GM19468 (cell line): Measurements from ENCODE around the gene RAB11FIP3.

ENCODE experiments used
- ATAC-seq: cut with Tn5 transposase; IDR thresholded peaks from one replicate; pipeline ENCODE4 v1.9.1; 2021; ENCODE audit warnings: mild to moderate bottlenecking, moderate library complexity, moderate number of reproducible peaks; ENCODE audit not compliant: unreplicated experiment; ENCODE audit errors: extremely low read depth

Gene RAB11FIP3

DNA sequence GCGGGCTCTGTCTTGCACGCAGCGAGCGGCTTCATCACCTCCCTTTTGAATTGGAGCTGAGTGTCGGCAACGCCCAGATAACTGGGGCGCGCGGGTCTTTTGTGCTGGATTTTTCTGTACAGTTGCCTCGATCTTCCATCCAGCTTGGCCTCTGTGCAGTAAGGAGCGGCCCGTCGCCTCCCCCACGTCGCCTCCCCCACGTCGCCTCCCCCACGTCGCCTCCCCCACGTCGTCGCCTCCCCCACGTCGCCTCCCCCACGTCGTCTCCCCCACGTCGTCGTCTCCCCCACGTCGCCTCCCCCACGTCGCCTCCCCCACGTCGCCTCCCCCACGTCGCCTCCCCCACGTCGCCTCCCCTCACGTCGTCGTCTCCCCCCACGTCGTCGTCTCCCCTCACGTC is 119.1 kb downstream of the RAB11FIP3 start:
- ATAC-seq, result no peak

DNA sequence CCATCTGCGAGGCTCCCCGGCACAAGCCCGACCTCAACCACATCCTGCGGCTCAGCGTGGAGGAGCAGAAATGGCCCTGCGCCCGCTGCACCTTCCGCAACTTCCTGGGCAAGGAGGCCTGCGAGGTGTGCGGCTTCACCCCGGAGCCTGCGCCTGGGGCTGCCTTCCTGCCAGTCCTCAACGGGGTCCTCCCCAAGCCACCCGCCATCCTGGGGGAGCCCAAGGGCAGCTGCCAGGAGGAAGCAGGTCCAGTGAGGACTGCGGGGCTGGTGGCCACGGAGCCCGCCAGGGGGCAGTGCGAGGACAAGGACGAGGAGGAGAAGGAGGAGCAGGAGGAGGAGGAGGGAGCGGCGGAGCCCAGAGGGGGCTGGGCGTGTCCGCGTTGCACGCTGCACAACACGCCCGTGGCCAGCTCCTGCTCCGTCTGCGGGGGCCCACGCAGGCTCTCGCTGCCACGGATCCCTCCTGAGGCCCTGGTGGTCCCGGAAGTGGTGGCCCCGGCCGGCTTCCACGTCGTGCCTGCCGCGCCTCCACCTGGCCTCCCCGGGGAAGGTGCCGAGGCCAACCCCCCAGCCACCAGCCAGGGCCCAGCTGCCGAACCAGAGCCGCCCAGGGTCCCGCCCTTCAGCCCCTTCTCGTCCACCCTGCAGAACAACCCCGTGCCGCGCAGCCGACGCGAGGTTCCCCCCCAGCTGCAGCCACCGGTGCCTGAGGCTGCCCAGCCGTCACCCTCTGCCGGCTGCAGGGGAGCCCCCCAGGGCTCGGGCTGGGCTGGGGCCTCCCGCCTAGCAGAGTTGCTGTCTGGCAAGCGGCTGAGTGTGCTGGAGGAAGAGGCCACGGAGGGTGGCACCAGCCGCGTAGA is 121.7 kb downstream of the RAB11FIP3 start:
- no peak for ATAC-seq

DNA sequence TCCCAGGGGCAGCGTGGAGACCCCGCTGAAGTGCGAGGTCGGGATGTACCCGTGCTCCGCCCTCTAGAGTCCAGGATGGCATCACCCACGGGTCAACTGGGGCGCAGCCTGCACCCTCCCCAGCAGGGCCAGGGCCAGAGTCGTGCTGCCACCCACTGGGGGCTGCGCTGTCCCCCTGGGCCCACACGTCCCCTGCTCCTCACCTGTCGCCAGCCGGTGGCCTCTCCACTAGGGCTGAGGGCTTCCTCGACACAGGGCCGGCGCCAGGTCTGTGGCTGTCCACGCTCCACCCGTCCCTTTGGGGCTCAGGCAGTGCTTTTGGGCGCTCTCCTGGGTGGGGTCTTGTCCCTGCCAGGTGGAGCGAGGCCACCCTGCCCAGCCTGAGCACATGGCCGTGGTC is 123.1 kb downstream of the RAB11FIP3 start:
- ATAC-seq, result no peak

DNA sequence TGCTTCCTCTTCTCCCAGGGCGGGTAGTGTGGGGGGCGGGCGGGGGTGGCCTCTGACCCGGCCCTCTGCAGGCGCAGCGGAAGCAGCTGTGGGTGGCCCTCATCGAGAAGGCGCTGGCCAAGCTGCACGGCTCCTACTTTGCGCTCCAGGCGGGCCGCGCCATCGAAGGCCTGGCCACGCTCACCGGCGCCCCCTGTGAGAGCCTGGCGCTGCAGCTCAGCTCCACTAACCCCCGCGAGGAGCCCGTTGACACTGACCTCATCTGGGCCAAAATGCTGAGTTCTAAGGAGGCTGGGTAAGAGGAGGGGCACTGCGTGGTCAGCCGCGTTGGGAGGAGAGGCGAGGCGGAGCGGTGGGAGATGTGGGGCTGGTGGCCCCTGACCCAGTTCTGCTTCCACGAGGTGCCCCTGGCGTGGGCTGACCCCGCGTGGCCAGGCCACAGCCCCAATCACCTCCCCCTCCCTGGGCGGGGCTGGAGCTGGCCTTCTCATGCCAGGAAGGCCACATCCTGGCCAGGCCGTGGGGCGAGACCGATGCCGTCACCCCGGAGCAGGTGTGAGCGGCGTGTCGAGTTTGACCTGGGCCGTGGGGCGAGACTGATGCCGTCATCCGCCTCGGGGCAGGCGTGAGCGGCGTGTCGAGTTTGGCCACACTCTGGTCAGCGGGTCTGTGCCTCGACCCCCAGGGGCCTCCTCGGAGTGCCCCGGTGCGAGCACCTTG is 124.3 kb downstream of the RAB11FIP3 start:
- ATAC-seq, result no peak

DNA sequence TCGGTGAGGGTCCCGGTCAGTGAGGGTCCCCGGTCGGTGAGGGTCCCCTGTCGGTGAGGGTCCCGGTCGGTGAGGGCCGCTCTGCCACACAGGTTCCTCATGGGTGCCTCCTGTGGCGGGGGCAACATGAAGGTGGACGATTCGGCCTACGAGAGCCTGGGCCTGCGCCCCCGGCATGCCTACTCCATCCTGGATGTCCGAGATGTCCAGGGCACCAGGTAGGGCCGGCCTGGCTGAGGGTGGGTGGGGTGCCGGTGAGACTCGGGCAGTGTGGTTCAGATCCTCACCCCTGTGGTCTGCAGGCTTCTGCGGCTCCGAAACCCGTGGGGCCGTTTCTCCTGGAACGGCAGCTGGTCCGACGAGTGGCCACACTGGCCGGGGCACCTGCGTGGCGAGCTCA is 125.8 kb downstream of the RAB11FIP3 start:
- no peak for ATAC-seq

DNA sequence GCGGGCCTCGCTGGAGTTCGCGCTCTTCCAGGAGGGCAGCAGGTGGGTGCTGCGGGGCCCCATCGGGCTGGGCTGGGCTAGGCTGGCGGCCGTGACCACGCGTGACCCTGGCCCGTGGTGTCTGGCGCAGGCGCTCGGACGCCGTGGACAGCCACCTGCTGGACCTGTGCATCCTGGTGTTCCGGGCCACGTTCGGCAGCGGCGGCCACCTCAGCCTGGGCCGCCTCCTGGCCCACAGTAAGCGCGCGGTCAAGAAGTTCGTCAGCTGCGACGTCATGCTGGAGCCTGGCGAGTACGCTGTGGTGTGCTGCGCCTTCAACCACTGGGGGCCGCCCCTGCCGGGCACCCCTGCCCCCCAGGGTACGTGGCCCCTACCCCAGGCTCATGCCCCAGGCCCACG is 126.7 kb downstream of the RAB11FIP3 start:
- ATAC-seq, result no peak

DNA sequence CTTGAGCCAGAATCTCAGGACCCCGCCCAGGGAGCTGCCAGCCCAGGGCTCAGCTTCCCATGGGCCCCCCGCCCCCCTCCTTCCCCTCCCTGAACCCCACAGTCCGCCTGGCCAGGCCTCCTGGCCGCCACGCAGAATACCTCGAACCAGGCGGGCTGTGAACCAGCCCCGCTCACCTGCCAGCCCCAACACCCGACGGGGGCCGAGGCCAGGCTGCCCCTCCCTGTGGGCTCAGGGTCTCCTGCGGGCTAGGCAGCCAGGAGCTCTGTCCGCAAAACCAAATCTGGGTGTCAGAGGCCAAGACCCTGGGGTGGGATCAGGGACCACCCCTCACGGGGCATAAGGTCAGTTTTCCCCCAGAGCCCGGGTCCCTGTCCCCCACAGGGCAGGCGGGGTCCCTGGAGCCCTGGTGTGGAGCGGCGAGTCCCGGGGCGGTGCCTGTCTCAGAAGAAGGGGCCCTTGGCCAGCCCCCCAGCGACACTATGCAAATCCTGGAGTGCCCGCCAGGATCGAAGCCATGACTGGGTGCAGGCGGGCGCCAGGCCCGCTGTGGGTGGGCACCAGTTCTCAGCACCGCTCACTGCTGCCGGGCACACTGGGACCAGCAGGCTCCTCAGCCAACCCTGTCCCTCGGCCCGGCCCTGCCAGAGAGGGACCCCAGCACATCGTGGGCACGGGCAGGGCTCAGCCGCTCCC is 128.3 kb downstream of the RAB11FIP3 start:
- no peak for ATAC-seq

DNA sequence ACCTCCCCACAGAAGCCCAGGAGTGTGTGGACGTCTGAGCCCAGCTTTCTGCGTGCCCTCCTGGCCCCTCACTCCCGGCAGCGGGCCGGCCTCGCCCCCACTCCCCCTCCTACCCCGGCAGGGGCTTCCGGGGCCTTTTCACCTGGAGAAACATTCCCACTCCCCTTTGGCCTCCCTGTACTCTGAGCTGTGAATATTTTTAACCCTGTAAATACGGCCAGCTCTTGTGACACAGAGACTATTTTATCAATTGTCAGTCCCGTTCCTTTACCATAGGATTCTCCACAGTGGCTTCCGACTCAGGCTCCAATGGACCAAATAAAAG is 128.8 kb downstream of the RAB11FIP3 start:
- ATAC-seq, result no peak

DNA sequence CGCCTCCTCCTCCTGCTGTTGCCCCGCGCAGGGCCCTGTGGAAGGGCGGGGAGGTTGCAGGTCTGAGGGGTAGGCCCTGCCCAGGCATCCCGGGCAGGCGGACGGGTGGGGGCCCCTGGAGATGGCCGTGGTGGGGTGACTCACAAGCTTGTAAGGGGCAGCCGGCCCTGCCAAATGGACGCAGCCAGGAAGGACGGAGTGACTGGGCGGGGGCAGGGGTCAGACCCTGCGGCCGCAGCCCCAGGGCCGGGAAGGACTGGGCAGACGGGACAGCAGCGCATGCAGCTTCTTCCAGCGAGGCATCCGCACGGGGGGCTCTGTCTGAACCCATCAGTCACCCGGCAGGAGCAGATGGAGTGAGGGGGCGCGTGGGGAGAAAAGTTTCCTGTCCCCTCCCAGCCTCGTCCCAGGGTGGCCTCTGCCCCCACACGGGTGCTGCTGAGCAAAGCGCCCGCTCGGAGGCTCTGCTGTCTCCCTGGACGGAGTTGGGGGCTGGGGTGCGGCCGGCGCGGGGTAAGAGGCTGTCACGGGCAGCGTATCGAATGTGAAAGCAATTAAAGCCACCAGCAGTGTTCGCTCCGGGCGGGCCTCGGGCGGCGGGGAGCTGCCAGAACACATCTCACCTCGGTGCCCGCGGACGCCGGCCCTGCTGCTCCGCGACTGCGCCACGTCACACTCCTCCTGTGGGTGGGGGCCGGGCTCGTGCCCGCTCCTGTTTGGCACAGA is 129.4 kb downstream of the RAB11FIP3 start:
- no peak for ATAC-seq

DNA sequence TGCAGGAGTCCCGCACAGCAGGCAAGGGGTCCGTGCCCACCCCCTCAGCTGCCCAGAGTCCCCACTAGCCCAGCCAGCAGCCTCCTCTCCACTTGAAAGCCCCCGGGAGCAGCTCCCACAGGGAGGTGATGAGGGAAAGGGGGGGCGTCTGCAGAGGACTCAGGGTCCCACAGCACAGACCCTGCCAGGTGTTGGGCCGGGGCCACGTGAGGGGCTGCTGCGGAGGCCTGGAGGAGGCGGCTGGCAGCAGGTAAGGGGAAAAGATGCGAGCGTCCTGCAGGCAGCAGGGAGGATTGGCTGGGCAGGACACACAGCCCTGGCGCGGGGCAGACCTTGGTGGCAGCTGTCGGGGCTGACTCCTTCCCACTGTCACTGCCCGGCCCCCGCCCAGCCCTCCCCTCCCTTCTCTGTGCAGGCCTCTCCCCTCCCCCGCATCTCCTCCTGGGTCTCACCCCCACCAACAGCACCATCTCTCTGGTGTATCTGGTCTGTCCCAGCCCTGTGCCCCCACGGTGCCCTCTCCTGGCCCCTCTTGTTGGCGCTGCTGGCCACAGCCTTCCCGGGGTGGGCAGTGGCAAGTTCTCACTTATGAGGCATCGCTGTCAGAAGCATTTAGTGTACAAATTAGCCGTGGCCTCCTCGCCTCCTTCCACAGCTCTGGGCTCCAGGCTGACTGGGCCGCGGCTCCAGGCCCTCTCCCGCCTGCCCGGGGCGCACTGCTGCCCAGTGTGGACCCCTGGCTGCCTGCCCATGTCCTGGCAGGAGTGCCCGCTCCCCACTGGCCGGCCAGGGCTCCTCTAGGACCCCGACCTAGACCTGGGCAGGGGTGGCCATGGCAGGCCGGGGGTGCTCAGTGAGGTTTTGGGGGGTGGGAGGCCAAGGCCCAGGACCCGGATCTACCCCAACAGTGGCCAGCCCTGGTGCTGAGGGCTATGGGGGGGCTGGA is 130.4 kb downstream of the RAB11FIP3 start:
- ATAC-seq, result no peak

DNA sequence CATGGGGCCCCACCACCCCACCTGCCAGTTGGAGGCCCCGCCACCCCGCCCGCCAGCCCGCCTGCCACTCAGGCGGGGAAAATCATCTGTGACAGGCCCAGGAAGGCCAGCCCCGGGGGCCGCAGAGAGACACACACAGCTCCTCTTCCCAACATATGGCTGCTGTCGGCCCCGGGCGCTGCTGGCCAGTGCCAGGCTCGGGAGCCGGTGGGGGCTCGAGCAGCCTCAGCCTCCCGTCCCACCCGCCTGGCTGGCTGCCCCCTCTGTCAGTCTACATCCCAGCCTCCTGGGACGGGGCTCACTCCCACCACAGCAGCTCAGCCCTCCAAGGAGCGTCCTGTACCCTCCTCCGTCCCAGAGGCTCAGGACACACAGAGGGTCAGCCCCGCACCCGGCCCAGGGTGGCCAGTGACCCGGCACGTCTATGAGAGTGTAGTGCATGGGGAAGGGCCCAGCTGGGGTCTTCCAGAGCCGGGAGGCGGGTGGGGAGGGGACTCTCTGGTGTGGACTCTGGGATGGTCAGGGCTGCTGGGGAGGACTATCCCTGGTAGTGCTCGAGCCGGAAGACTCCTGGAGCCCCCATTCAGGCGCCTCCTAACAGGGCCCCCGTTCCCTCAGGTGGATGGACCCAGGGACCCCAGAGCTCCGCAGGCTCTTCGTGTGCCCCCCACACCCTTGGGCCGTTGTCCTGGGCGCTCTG is 131.2 kb downstream of the RAB11FIP3 start:
- no peak for ATAC-seq

DNA sequence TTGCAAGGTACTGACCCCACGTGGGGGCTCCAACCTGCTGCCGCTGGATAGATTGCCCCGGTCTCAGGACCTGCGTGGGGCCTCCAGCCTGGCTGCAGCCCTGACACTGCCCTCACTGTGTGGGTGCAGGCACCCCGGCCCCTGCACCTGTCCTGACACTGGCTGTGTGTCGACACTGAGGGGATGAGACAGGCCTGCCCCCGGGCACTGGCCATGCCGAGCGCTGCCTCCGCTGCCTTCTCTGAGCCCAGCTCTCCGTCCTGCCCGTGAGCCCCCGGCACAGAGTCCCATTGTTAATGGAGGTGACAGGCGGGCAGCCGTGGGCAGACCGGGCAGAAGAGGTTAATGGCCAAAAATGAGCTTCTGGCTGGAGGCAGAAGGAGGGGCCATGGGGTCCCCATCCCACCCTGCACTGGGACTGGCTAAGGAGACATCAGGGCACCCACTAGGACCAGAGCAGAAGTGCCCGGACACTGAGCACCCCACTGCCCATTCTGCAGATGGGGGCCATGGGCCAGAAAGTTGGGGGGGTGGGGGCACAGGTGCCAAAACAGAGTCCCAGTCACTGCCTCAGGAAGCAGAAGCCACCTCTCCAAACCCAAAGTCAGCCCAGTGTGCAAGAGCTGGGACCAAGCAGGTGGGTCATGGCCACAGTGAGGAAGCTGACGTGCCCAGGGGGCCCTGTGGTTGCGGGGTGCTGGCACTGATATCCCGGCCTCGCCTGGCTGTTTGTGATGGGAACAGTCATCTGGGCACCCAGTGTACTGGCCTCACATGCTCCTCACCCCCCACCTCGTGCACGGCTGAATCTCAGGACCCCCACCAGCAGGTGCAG is 132.2 kb downstream of the RAB11FIP3 start:
- ATAC-seq, result no peak

DNA sequence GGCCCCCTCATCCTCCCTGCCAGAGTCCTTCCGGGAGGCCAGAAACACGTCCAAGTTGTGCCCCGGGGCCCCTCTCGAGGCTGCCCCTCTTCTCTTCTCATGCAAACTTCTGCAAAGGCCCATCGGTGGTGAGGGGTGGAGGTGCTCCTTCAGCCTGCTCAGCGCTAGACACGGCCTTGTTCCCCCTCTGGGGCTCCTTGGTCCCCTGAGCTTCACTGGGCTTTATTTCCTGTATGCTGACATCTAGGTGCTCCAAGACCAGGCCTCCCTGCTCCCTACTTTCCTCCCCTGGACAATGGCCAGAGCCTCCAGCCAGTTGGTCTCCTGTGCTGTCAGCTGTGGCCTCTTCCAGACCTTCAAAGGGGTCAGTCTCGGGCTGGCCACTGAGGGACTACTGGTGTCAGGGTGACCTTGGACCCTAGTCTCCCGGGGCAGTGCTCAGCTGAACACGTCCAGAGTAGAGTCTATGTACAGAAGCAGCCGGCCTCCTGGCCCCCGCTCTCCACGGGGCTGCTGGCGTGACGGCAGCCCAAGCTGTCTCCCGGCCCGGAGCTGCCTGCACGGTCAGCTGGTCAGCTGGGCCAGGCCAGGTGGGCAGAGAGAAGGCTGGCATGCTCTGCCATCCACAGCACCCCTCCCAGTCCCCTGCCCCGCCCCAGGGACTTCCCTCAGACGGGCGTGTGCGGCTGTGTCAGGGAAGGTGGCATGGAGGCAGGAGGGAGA is 133.0 kb downstream of the RAB11FIP3 start:
- no peak for ATAC-seq

DNA sequence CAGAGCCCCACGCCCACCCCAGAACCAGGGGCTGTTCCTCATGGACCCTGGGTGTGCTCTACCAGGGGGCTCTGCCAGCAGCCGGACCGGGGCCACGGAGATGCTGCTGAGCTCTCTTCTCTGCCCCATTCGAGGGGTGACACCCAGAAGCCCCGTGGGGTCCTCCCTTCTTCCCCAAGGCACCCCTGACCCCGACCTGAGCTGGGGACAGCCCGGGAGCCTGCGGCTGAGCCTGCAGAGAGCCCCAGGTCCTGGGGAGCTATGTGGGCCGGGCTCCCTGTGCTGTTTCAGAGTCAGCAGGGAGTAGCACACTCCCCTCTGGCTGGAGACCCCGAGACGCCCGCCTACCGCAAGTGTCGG is 133.6 kb downstream of the RAB11FIP3 start:
- no peak for ATAC-seq

DNA sequence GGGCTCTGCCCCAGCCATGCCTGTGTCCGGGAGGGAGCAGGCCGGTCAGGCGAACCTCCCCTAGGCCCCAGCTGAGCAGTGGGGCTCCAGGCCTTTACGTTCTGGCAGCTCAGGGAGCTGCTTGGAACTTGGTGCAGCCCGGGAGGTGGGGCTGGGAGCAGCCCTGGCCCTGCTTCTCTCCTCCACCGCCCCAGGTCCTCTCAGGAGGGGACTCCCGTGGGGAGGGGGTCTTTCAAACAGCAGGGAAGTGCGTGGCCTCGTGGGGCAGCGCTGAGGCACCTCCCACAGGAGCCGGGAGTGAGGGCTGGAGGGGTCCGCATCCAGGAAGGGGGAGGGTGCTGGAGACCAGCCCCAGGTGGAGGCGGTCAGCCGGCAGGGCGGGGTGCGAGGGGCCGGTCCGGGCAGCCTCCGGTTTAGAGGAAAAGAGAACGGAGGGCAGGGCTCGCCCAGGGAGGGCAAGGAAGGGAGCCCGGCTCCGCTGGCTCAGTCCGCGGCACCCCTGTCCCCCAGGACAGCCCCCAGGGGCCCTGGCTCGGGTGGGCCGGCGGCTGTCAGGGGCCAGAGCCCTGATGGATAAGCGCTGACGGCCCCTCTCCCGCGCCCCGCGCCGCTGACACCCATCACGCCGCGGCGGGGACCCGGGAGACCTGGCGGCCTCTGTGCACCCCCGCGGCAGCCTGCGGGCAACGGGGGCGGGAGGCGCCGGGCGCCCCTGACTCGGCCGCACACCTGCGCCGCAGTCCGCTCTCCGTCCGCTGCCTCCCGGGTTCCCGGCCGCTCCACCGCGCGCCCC is 134.2 kb downstream of the RAB11FIP3 start:
- no peak for ATAC-seq

DNA sequence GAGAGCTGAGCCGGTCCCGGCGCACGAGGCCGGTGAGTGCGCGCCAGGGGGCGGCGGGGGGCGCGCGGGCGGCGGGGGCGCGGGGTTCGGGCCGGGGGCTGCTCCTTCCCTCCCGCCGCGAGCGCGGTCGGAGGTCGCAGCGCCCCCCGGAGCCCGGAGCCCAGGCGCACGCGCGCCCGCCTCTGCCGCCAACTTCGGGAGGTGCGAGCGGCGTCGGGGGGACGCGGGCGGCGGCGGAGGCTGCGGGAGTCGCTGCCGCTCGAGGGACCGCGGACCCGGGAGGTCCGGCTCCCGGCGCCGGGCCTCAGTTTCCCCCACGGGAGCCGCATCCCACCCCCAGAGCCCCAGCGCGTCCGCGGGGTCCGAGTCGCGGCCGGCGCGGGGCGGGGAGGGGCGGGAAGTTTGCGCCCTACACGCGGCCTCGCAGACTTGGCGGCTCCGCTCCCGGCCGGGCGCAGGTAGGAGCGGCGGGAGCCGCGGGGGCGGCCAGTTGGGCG is 134.8 kb downstream of the RAB11FIP3 start, which contains the start of gene PRR35:
TSS of gene PRR35 (plus strand) at position 191 of the 497 bp plus-strand sequence. CDS start 2,901 bp downstream, outside the sequence.
- ATAC-seq, result no peak
